HFF-Myc (cell line): ENCODE results near the gene IFNGR2.
"Not testable (repeated sequence)": the region's sequence is repeated elsewhere in the genome, so short reads cannot be mapped to it uniquely, and the experiment has no call there.

Source experiments
- DNase-seq: peaks from one replicate; pipeline ENCODE4 v3.0.0-alpha.2; 2011; ENCODE audit warnings: low read depth; ENCODE audit errors: extremely low read depth
- H3K4me3 ChIP-seq: replicated peaks from 2 replicates; pipeline ENCODE4 v1.5.1; 2011; ENCODE audit warnings: low read depth, mild to moderate bottlenecking, control low read depth, low read length
- TF ChIP-seq, protein P1 (sequence below): IDR thresholded peaks from 2 replicates; pipeline ENCODE4 v1.5.1; 2012; ENCODE audit warnings: mild to moderate bottlenecking, low read depth, low read length, control low read depth; ENCODE audit errors: missing control alignments

The IFNGR2 gene

DNA sequence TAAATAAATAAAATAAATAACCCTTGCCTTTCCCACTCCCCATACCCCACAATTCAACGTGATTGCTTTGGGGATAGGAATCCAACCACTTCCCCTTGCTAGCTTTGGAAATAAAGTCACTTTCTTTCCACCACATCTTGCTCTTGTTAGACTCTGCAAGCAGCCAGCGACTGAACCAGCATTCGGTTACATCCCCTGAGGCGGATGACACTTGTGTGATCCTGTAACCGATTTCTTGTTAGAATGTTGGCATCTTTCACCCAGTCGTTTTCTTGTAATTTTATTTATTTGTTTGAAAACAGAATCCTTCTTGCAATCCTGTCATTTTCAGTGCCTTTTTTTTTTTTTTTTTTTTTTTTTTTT lies 1.6 kb upstream of the IFNGR2 start:
- H3K4me3 ChIP-seq = no peak overlapping the region
- DNase-seq = no peak
- TF ChIP-seq, protein P1, sequence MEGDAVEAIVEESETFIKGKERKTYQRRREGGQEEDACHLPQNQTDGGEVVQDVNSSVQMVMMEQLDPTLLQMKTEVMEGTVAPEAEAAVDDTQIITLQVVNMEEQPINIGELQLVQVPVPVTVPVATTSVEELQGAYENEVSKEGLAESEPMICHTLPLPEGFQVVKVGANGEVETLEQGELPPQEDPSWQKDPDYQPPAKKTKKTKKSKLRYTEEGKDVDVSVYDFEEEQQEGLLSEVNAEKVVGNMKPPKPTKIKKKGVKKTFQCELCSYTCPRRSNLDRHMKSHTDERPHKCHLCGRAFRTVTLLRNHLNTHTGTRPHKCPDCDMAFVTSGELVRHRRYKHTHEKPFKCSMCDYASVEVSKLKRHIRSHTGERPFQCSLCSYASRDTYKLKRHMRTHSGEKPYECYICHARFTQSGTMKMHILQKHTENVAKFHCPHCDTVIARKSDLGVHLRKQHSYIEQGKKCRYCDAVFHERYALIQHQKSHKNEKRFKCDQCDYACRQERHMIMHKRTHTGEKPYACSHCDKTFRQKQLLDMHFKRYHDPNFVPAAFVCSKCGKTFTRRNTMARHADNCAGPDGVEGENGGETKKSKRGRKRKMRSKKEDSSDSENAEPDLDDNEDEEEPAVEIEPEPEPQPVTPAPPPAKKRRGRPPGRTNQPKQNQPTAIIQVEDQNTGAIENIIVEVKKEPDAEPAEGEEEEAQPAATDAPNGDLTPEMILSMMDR = no peak

DNA sequence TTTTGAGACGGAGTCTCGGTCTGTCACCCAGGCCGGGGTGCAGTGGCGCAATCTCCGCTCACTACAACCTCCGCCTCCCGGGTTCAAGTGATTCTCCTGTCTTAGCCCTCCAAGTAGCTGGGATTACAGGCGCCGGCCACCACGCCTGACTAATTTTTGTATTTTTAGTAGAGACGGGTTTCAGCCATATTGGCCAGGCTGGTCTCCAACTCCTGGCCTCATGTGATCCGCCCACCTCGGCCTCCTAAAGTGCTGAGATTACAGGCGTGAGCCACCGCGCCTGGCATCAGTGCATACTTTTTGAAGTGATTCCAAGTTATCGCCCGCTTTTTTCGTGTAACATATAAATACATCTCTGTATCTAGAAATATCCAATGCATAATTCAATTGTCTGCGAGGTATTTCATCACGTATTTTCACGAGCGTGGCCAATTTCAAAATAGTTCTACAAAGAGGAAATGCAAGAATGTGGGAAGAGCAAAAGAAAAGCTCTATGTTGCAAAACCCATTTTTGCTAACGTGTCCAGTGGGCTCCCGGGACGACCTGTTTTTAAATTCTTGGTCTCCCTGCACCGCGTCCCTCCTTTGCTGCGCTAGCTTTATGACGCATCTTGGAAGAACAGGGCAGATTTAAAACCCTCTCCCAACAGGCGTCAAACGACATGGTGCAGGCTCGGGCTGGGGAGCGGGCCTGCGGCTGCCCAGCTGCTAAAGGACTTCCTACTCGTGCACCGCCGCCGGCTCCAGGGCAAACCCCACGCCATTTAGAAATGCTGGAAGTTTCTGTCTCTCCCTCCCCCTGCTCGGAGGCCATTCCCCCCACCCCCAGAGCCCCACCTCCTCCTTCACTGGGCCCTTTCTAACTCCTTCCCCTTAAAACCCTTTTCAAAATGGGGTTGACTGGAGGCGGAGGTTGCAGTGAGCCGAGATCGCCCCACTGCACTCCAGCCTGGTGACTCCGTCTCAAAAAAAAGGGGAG lies 923 bp upstream of the IFNGR2 start:
- TF ChIP-seq, protein P1 = no peak
- DNase-seq = no peak
- H3K4me3 ChIP-seq = peak overlapping the region; percentile 69

DNA sequence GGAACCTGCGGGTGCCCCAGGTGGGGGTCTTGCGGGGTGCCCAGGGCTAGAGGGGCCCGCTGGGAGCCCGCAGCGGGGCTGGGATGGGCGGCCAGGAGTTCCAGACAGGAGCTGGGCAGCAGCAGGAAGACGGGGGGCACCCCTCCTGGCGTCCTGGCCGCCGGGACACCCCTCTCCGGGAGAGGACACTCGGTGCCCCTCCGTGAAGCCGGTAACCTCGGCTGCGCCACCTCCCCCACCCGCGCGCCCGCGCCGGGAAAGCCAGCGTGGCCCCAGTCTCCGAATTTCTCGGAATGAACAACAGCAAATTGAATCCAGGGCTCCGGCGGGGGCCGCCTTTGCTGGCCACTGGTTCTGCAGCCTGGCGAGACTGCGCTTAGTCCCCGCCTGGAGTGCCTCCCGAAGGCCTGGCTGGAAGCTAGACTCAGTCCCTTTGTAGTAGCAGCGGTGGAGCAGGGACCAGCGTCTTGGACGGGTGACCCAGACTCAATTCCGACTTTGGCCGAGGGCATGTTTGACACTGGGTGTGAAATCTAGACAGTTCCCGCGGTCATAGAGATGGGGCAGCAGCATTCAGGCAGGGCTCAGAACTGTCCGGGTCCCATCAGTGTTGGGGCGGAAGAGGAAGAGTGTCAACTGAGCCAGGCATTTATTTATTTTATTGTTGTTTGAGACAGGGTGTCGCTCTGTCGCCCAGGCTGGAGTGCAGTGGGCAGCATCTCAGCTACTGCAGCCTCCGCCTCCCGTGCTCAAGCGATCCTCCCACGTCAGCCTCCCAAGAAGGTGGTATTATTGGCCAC lies 773 bp downstream of the IFNGR2 start:
- peak overlapping the region; percentile 69 for H3K4me3 ChIP-seq
- DNase-seq = no peak
- TF ChIP-seq, protein P1 = no peak

DNA sequence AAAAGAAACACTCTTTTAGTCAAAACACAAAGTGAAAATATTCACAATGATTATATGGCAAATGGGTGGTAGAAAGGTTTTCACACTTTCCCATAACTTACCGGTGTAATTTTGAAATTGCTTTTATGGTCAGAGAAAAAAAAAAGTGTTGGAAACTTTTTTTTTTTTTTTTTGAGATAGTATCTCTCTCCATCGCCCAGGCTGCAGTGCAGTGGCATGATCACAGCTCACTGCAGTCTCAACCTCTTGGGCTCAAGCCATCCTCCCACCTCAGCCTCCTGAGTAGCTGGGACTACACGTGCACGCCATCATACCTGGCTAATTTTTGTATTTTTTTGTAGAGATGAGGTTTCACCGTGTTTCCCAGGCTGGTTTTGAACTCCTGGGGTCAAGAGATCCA lies 3.3 kb downstream of the IFNGR2 start:
- TF ChIP-seq, protein P1 = no peak
- no peak overlapping the region for H3K4me3 ChIP-seq
- DNase-seq = no peak

DNA sequence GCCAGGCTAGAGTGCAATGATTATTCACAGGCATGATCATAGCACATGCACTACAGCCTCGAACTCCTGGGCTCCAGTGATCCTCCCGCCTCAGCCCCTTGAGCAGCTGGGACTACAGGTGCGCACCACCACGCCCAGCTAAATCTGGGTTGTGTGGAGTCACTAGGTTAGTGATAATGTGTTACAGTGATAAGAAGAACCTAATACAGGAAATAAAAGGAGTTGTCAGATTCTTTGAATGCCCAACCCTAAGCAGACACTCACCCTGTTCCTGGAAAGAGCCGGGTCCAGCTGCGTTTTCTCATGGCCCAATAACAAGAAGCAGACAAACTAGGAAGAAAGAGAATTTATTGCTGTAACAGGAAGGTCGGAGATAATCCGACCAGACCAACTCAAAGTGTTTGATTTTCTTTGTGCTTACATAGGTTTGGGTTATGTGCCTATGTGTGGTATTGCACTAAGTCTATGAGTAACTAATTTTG lies 8.8 kb downstream of the IFNGR2 start:
- TF ChIP-seq, protein P1 = no peak
- DNase-seq = no peak
- H3K4me3 ChIP-seq = no peak overlapping the region

DNA sequence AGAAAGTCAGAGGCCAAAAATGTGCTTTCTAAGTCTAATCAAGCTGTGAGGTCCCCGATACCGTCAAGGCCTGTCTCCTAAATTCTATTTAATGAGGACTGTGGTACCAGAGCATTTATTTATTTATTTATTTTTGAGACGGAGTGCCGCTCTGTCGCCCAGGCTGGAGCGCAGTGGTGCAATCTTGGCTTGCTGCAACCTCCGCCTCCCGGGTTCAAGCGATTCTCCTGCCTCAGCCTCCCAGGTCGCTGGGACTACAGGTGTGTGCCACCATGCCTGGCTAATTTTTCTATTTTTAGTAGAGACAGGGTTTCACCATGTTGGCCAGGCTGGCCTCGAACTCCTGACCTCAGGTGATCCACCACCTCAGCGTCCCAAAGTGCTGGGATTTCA lies 9.2 kb downstream of the IFNGR2 start:
- not testable (repeated sequence) for DNase-seq, H3K4me3 ChIP-seq
